ENCODE measurements around the gene ZNF385A.

Gene ZNF385A

DNA sequence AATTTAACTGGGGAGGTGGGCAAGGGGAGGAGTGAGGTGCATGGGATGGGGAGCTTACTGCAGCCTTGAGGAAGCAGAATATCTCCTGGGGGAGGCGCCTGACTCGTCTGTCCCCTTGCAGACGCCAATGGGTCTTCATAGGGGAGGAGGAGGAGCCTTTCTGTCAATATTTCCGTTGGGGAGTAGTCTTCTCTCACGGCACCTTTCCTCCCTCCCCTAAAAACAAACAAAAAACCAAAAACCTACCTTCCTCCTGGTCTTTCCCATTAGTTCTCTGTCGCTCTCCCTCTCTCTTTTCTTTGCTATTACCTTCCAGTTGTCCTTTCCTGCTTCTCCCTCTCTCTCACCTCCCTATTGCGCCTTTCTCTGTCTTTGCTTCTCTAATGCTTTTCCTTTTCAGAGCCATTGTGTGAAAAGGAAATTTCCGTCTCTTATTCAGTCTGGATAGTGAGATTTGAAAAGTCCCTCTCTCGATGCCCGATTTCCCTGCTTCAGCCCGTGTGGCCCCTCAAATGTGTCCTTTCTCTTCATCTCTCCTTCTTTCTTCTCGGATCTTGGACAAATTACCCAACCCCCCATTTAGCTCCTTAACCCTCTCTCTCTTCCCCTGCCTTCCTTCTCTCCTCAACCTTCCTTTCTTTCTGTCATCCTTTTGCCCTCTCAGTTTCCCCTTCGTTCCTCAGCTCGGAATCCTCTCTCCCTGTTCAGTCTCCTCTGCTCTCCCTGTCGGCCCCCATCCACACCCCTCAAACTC lies 26.2 kb downstream of the ZNF385A start (continued):
- TF ChIP-seq, protein P1, sequence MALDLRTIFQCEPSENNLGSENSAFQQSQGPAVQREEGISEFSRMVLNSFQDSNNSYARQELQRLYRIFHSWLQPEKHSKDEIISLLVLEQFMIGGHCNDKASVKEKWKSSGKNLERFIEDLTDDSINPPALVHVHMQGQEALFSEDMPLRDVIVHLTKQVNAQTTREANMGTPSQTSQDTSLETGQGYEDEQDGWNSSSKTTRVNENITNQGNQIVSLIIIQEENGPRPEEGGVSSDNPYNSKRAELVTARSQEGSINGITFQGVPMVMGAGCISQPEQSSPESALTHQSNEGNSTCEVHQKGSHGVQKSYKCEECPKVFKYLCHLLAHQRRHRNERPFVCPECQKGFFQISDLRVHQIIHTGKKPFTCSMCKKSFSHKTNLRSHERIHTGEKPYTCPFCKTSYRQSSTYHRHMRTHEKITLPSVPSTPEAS (tag by site-specific recombination; IDR thresholded peaks at IDR 0.05): no peak
- TF ChIP-seq ZNF394 (tag by site-specific recombination; IDR thresholded peaks at IDR 0.05; ENCODE audit: borderline replicate concordance): peak; percentile 68; the same call in 1 of the 2 replicates
- TF ChIP-seq ZNF114 (tag by site-specific recombination; IDR thresholded peaks at IDR 0.05): no peak
- peak; percentile 71; the same call in 1 of the 2 replicates for TF ChIP-seq ZNF223 (tag by site-specific recombination; IDR thresholded peaks at IDR 0.05)
- TF ChIP-seq ZNF548 (tag by site-specific recombination; IDR thresholded peaks at IDR 0.05): no peak
- no peak for TF ChIP-seq ZNF133 (tag by site-specific recombination; IDR thresholded peaks at IDR 0.05)
- TF ChIP-seq SALL2 (tag by site-specific recombination; IDR thresholded peaks at IDR 0.05; ENCODE audit: borderline replicate concordance): peak; percentile 9; the same call in 1 of the 2 replicates
- TF ChIP-seq, protein P2, sequence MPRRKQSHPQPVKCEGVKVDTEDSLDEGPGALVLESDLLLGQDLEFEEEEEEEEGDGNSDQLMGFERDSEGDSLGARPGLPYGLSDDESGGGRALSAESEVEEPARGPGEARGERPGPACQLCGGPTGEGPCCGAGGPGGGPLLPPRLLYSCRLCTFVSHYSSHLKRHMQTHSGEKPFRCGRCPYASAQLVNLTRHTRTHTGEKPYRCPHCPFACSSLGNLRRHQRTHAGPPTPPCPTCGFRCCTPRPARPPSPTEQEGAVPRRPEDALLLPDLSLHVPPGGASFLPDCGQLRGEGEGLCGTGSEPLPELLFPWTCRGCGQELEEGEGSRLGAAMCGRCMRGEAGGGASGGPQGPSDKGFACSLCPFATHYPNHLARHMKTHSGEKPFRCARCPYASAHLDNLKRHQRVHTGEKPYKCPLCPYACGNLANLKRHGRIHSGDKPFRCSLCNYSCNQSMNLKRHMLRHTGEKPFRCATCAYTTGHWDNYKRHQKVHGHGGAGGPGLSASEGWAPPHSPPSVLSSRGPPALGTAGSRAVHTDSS (tag by site-specific recombination; IDR thresholded peaks at IDR 0.05): no peak
- TF ChIP-seq FEZF1 (tag by site-specific recombination; IDR thresholded peaks at IDR 0.05): no peak
- peak; percentile 35 for TF ChIP-seq SP3 (tag by site-specific recombination; IDR thresholded peaks at IDR 0.05)
- TF ChIP-seq, protein P3, sequence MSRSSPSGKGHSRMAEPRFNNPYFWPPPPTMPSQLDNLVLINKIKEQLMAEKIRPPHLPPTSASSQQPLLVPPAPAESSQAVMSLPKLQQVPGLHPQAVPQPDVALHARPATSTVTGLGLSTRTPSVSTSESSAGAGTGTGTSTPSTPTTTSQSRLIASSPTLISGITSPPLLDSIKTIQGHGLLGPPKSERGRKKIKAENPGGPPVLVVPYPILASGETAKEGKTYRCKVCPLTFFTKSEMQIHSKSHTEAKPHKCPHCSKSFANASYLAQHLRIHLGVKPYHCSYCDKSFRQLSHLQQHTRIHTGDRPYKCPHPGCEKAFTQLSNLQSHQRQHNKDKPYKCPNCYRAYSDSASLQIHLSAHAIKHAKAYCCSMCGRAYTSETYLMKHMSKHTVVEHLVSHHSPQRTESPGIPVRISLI (tag by site-specific recombination; IDR thresholded peaks at IDR 0.05): no peak
- TF ChIP-seq ZBTB21 (tag by site-specific recombination; IDR thresholded peaks at IDR 0.05): no peak
- TF ChIP-seq, protein P4, sequence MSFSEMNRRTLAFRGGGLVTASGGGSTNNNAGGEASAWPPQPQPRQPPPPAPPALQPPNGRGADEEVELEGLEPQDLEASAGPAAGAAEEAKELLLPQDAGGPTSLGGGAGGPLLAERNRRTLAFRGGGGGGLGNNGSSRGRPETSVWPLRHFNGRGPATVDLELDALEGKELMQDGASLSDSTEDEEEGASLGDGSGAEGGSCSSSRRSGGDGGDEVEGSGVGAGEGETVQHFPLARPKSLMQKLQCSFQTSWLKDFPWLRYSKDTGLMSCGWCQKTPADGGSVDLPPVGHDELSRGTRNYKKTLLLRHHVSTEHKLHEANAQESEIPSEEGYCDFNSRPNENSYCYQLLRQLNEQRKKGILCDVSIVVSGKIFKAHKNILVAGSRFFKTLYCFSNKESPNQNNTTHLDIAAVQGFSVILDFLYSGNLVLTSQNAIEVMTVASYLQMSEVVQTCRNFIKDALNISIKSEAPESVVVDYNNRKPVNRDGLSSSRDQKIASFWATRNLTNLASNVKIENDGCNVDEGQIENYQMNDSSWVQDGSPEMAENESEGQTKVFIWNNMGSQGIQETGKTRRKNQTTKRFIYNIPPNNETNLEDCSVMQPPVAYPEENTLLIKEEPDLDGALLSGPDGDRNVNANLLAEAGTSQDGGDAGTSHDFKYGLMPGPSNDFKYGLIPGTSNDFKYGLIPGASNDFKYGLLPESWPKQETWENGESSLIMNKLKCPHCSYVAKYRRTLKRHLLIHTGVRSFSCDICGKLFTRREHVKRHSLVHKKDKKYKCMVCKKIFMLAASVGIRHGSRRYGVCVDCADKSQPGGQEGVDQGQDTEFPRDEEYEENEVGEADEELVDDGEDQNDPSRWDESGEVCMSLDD (tag by site-specific recombination; IDR thresholded peaks at IDR 0.05): no peak
- TF ChIP-seq ZFP69B (tag by site-specific recombination; IDR thresholded peaks at IDR 0.05): 0 out of 2 replicates have a peak, but pooled peaks have one; percentile 44
- TF ChIP-seq YY1 (tag by site-specific recombination; IDR thresholded peaks at IDR 0.05): no peak
- TF ChIP-seq ZNF521 (tag by site-specific recombination; IDR thresholded peaks at IDR 0.05): no peak
- TF ChIP-seq ZNF560 (tag by site-specific recombination; IDR thresholded peaks at IDR 0.05; ENCODE audit: borderline replicate concordance): no peak
- peak; percentile 62; the same call in 1 of the 2 replicates for TF ChIP-seq ZNF596 (tag by site-specific recombination; IDR thresholded peaks at IDR 0.05)
- no peak; the same call in 1 of the 2 replicates for TF ChIP-seq ZNF501 (tag by site-specific recombination; IDR thresholded peaks at IDR 0.05)
- TF ChIP-seq, protein P5, sequence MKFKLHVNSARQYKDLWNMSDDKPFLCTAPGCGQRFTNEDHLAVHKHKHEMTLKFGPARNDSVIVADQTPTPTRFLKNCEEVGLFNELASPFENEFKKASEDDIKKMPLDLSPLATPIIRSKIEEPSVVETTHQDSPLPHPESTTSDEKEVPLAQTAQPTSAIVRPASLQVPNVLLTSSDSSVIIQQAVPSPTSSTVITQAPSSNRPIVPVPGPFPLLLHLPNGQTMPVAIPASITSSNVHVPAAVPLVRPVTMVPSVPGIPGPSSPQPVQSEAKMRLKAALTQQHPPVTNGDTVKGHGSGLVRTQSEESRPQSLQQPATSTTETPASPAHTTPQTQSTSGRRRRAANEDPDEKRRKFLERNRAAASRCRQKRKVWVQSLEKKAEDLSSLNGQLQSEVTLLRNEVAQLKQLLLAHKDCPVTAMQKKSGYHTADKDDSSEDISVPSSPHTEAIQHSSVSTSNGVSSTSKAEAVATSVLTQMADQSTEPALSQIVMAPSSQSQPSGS (tag by site-specific recombination; IDR thresholded peaks at IDR 0.05; ENCODE audit: low read depth): no peak
- TF ChIP-seq ZNF341 (tag by site-specific recombination; IDR thresholded peaks at IDR 0.05; ENCODE audit: low read depth): peak; percentile 55
- TF ChIP-seq ZNF2 (tag by site-specific recombination; IDR thresholded peaks at IDR 0.05): 0 out of 2 replicates have a peak, but pooled peaks have one; percentile 20
